H1 (cell line): ENCODE measurements around the gene DPEP2NB. TPM values are rescaled to one million over a fixed set of nuclear protein-coding genes. Genes with fewer than 3 reads are reported as not detected.

Source experiments
- CTCF ChIA-PET: fragments of 300-600 bp; sonication (Branson Sonifier 250); formaldehyde crosslinking; loops from one replicate; lab custom pipeline; 2021; ENCODE audit not compliant: partially characterized antibody; lab: Charles Lee
- POLR2A ChIA-PET: fragments of 300-600 bp; sonication (Branson Sonifier 250); formaldehyde crosslinking; loops from one replicate; lab custom pipeline; 2021; ENCODE audit warnings: inconsistent platforms; ENCODE audit not compliant: partially characterized antibody; lab: Charles Lee
- DNase-seq, 2 experiments: peaks; one replicate each; pipeline versions ENCODE4 v3.0.0 to v3.0.0-alpha.2; 2010 to 2022; ENCODE audit warnings: low spot score in 2 of 2, low read depth in 1 of 2, mixed read lengths in 1 of 2
- FAIRE-seq: peaks from 2 replicates; lab custom pipeline; 2011; peaks lifted over from hg19 to GRCh38; lab: Jason Lieb, UNC
- H2AFZ ChIP-seq: 2 replicates; pipeline ENCODE4 v1.8.1; 2012; ENCODE audit warnings: low read length, inconsistent platforms
- H2AK5ac ChIP-seq: 2 replicates; pipeline ENCODE4 v1.6.1; 2013; ENCODE audit warnings: low read depth, low read length
- H2BK120ac ChIP-seq: replicated peaks from 2 replicates; pipeline ENCODE3; 2013; ENCODE audit warnings: low read depth, low read length, inconsistent platforms
- H2BK12ac ChIP-seq: 2 replicates; pipeline ENCODE4 v1.6.1; 2013; ENCODE audit warnings: low read depth, low read length
- H2BK15ac ChIP-seq: 2 replicates; pipeline ENCODE4 v1.6.1; 2013; ENCODE audit warnings: low read length
- H2BK20ac ChIP-seq: 2 replicates; pipeline ENCODE4 v1.6.1; 2013; ENCODE audit warnings: low read length
- H2BK5ac ChIP-seq: 2 replicates; pipeline ENCODE4 v1.6.1; 2013; ENCODE audit warnings: low read depth, low read length
- H3K14ac ChIP-seq: 2 replicates; pipeline ENCODE4 v1.6.1; 2013; ENCODE audit warnings: inconsistent platforms; ENCODE audit not compliant: insufficient read length
- H3K18ac ChIP-seq: 2 replicates; pipeline ENCODE4 v1.6.1; 2013; ENCODE audit warnings: low read length; ENCODE audit errors: extremely low read depth
- H3K23ac ChIP-seq: 2 replicates; pipeline ENCODE4 v1.6.1; 2013; ENCODE audit warnings: inconsistent platforms; ENCODE audit not compliant: insufficient read length
- H3K23me2 ChIP-seq: 2 replicates; pipeline ENCODE4 v1.6.1; 2013; ENCODE audit warnings: low read depth, low read length
- H3K27ac ChIP-seq: 2 replicates; pipeline ENCODE4 v1.6.1; 2011; ENCODE audit warnings: low read depth, low read length, inconsistent platforms
- H3K27me3 ChIP-seq, 4 experiments: replicated peaks in 1 of 4; 1 replicate in 1 of 4; 2 replicates in 3 of 4; pipeline versions ENCODE4 v1.6.1 to v1.8.1; 2011 to 2013; ENCODE audit warnings: low read length in 3 of 4, mild to moderate bottlenecking in 3 of 4, inconsistent platforms in 2 of 4, mixed read lengths in 2 of 4, moderate library complexity in 1 of 4; ENCODE audit not compliant: control insufficient read depth in 3 of 4, insufficient read depth in 3 of 4; ENCODE audit errors: extremely low read depth in 1 of 4
- H3K36me3 ChIP-seq, 4 experiments: 2 replicates each; pipeline versions ENCODE4 v1.6.1 to v1.8.1; 2011 to 2013; ENCODE audit warnings: mild to moderate bottlenecking in 4 of 4, low read length in 3 of 4, moderate library complexity in 2 of 4, control low read depth in 1 of 4, inconsistent platforms in 1 of 4; ENCODE audit not compliant: insufficient read depth in 4 of 4, control insufficient read depth in 2 of 4
- H3K4ac ChIP-seq: replicated peaks from 2 replicates; pipeline ENCODE3; 2013; ENCODE audit warnings: low read length, low read depth, mixed read lengths, inconsistent platforms; ENCODE audit not compliant: insufficient read length
- H3K4me1 ChIP-seq, 4 experiments: replicated peaks in 1 of 4; 1 replicate in 1 of 4; 2 replicates in 3 of 4; pipeline versions ENCODE4 v1.6.1 to v1.8.1; 2011 to 2013; ENCODE audit warnings: low read length in 3 of 4, inconsistent platforms in 2 of 4, mixed read lengths in 1 of 4; ENCODE audit not compliant: insufficient read depth in 4 of 4, control insufficient read depth in 3 of 4
- H3K4me2 ChIP-seq, 2 experiments: 2 replicates each; pipeline versions ENCODE4 v1.6.1 to v1.8.1; 2011 to 2013; ENCODE audit warnings: low read depth in 2 of 2, low read length in 2 of 2, control low read depth in 1 of 2, inconsistent platforms in 1 of 2, mild to moderate bottlenecking in 1 of 2; ENCODE audit not compliant: insufficient read depth in 1 of 2
- H3K4me3 ChIP-seq, 4 experiments: fragments of 200-600, 300-600 bp in 1 of 4; sonication (generic), shearing (Covaris generic), sonication (Bioruptor Twin) in 1 of 4; 2 replicates each; pipeline versions ENCODE4 v1.5.1 to v1.8.1; 2011 to 2016; ENCODE audit warnings: low read length in 4 of 4, low read depth in 3 of 4, control low read depth in 2 of 4, inconsistent platforms in 2 of 4, mild to moderate bottlenecking in 2 of 4, mixed read lengths in 1 of 4, moderate library complexity in 1 of 4; ENCODE audit not compliant: insufficient read depth in 2 of 4; ENCODE audit errors: extremely low read depth in 1 of 4
- H3K56ac ChIP-seq: replicated peaks from 2 replicates; pipeline ENCODE3; 2013; ENCODE audit warnings: low read depth, mild to moderate bottlenecking, mixed read lengths, low read length, inconsistent platforms; ENCODE audit not compliant: insufficient read length
- H3K79me1 ChIP-seq: 2 replicates; pipeline ENCODE4 v1.6.1; 2013; ENCODE audit warnings: low read depth, low read length, control low read depth
- H3K79me2 ChIP-seq, 2 experiments: 2 replicates each; pipeline versions ENCODE4 v1.6.1 to v1.8.1; 2012 to 2013; ENCODE audit warnings: low read length in 2 of 2, mild to moderate bottlenecking in 2 of 2, inconsistent platforms in 1 of 2; ENCODE audit not compliant: insufficient read depth in 2 of 2, control insufficient read depth in 1 of 2
- H3K9ac ChIP-seq, 4 experiments: replicated peaks in 1 of 4; 1 replicate in 1 of 4; 2 replicates in 3 of 4; pipeline versions ENCODE4 v1.6.1 to v1.8.1; 2011 to 2013; ENCODE audit warnings: low read depth in 3 of 4, low read length in 3 of 4, control low read depth in 2 of 4, mild to moderate bottlenecking in 2 of 4, moderate library complexity in 2 of 4, inconsistent platforms in 1 of 4; ENCODE audit errors: extremely low read depth in 1 of 4
- H3K9me3 ChIP-seq, 2 experiments: 2 replicates each; pipeline versions ENCODE4 v1.6.1 to v1.8.1; 2012 to 2013; ENCODE audit warnings: mild to moderate bottlenecking in 2 of 2, moderate library complexity in 2 of 2, control low read depth in 1 of 2, inconsistent platforms in 1 of 2, low read depth in 1 of 2, low read length in 1 of 2, mixed read lengths in 1 of 2; ENCODE audit not compliant: insufficient read depth in 2 of 2
- H4K20me1 ChIP-seq, 2 experiments: replicated peaks in 1 of 2; 2 replicates each; pipeline versions ENCODE3 to v1.8.1; 2011 to 2013; ENCODE audit warnings: inconsistent platforms in 2 of 2, low read length in 2 of 2, mild to moderate bottlenecking in 1 of 2; ENCODE audit not compliant: insufficient read depth in 2 of 2, control insufficient read depth in 1 of 2
- H4K5ac ChIP-seq: 2 replicates; pipeline ENCODE4 v1.6.1; 2013; ENCODE audit warnings: low read length, low read depth, mixed read lengths, inconsistent platforms; ENCODE audit not compliant: insufficient read length
- H4K8ac ChIP-seq: 2 replicates; pipeline ENCODE4 v1.8.0; 2013; ENCODE audit warnings: mild to moderate bottlenecking, moderate library complexity, low read length, inconsistent platforms; ENCODE audit not compliant: insufficient read depth; ENCODE audit errors: extremely low read depth
- H4K91ac ChIP-seq: replicated peaks from 2 replicates; pipeline ENCODE3; 2013; ENCODE audit warnings: low read length, mixed read lengths, inconsistent platforms; ENCODE audit not compliant: insufficient read length
- ATF2 ChIP-seq: IDR thresholded peaks from 2 replicates; pipeline ENCODE4 v1.6.1; 2012; ENCODE audit warnings: low read length, inconsistent platforms
- BACH1 ChIP-seq: IDR thresholded peaks from 2 replicates; pipeline ENCODE4 v1.6.1; 2012; ENCODE audit warnings: low read length, improper control_type of control experiment
- FOSL1 ChIP-seq: IDR thresholded peaks from 2 replicates; pipeline ENCODE4 v1.6.1; 2011; ENCODE audit warnings: mild to moderate bottlenecking, low read depth, low read length, moderate library complexity; ENCODE audit not compliant: insufficient read depth
- GTF2F1 ChIP-seq: IDR thresholded peaks from 2 replicates; pipeline ENCODE4 v1.6.1; 2012; ENCODE audit warnings: low read depth, low read length, improper control_type of control experiment, borderline replicate concordance
- HDAC6 ChIP-seq: IDR thresholded peaks from one replicate; pipeline ENCODE4 v1.7.1; 2012; ENCODE audit warnings: low read depth, mild to moderate bottlenecking, inconsistent platforms, low read length, moderate library complexity
- JUN ChIP-seq: IDR thresholded peaks from 2 replicates; pipeline ENCODE4 v1.6.1; 2011; ENCODE audit warnings: low read depth, mild to moderate bottlenecking, improper control_type of control experiment, low read length
- JUND ChIP-seq: IDR thresholded peaks from 2 replicates; pipeline ENCODE4 v1.6.1; 2011; ENCODE audit warnings: mild to moderate bottlenecking, improper control_type of control experiment, low read length
- RAD21 ChIP-seq, 2 experiments: IDR thresholded peaks in 1 of 2; conservative IDR thresholded peaks in 1 of 2; 2 replicates each; pipeline ENCODE4 v1.6.1; 2011; ENCODE audit warnings: low read depth in 2 of 2, low read length in 2 of 2, improper control_type of control experiment in 1 of 2, inconsistent platforms in 1 of 2, mild to moderate bottlenecking in 1 of 2, moderate library complexity in 1 of 2
- RBBP5 ChIP-seq: IDR thresholded peaks from 2 replicates; pipeline ENCODE4 v1.7.1; 2012; ENCODE audit warnings: low read depth, mild to moderate bottlenecking, inconsistent platforms, low read length, moderate library complexity, borderline replicate concordance
- SIX5 ChIP-seq: IDR thresholded peaks from 2 replicates; pipeline ENCODE4 v1.6.1; 2011; ENCODE audit warnings: mild to moderate bottlenecking, low read depth, low read length
- SP1 ChIP-seq: IDR thresholded peaks from 2 replicates; pipeline ENCODE4 v1.6.1; 2011; ENCODE audit warnings: low read depth, low read length
- SP4 ChIP-seq: IDR thresholded peaks from 2 replicates; pipeline ENCODE4 v1.6.1; 2012; ENCODE audit warnings: low read length, inconsistent platforms
- TCF12 ChIP-seq: IDR thresholded peaks from 2 replicates; pipeline ENCODE4 v1.6.1; 2011; ENCODE audit warnings: low read depth, mild to moderate bottlenecking, low read length
- WGBS, 2 experiments: shearing (Covaris generic) in 1 of 2; methylation state at CpG; one replicate each; pipeline versions ENCODE4 v1.1.6 to v1.1.7; 2013 to 2015; ENCODE audit warnings: low lambda C conversion rate in 2 of 2, mixed read lengths in 2 of 2, inconsistent platforms in 1 of 2, low coverage in 1 of 2, missing lambda C conversion rate in 1 of 2; ENCODE audit not compliant: insufficient replicate concordance in 2 of 2, insufficient coverage in 1 of 2, insufficient read length in 1 of 2; ENCODE audit errors: extremely low coverage in 1 of 2, missing lambda C conversion rate in 1 of 2; 5-methylcytosine and 5-hydroxymethylcytosine counted together
- polyA plus RNA-seq, 7 experiments: library from polyadenylated mRNA; depleted of rRNA in 3 of 7; stranded (reverse) in 5 of 7; unstranded in 2 of 7; fragments of >200 nt in 5 of 7; fragments of 200-250 nt in 2 of 7; gene quantifications; 1 replicate in 5 of 7; 2 replicates in 1 of 7; 4 replicates in 1 of 7; pipeline versions ENCODE4 v1.2.1 to v1.2.3, GENCODE V29; 2011 to 2013; ENCODE audit warnings: missing spikeins in 2 of 7, mixed read lengths in 2 of 7
- total RNA-seq: library from RNA; stranded (reverse); fragmentation: NEBNext Ultra II Directional; extraction: Animal tissue kit (Norgen Biotek cat#: 25700); gene quantifications from 2 replicates; pipeline ENCODE4 v1.2.1, GENCODE V29; 2021

Gene DPEP2NB
- total and polyA plus RNA-seq, 2 of the 8 experiments (the other 6 are each of a cell fraction or from before 2014, with no cell fraction given) = not detected

- Histone ChIP-seq H3K79me2 (no peaks in the 10 kb centered on the region), H2BK12ac (no peak overlapping the region), H2BK120ac (no peak overlapping the region), H3K27ac (no peak overlapping the region), H3K79me1 (no peaks in the 10 kb centered on the region; the same call in 1 of the 2 replicates), H4K20me1 (no peaks in the 10 kb centered on the region), H3K23me2 (no peaks in the 10 kb centered on the region), H4K91ac (no peak overlapping the region), H4K8ac (no peak overlapping the region), H2BK5ac (no peak overlapping the region), H2AFZ (no peak overlapping the region), H3K23ac (no peak overlapping the region), H3K4ac (no peak overlapping the region), H3K9ac (no peak overlapping the region), H3K36me3 (no peaks in the 10 kb centered on the region), H3K9me3 (no peaks in the 10 kb centered on the region), H3K27me3 (no peaks in the 10 kb centered on the region), H3K4me2 (no peak overlapping the region), H3K4me1 (no peaks in the 10 kb centered on the region), H2BK15ac (0 out of 2 replicates have a peak overlapping the region, but pooled peaks have one; percentile 88), H3K4me3 (no peak overlapping the region), H2BK20ac (no peak overlapping the region), H3K18ac (no peak overlapping the region), H3K14ac (no peak overlapping the region), H2AK5ac (no peak overlapping the region), H3K56ac (no peak overlapping the region), H4K5ac (no peak overlapping the region)
- FAIRE-seq (no peak), DNase-seq (no peak)
- ChIA-PET CTCF (interaction anchor here (2.0 kb wide), 1 partner anchor 19 kb away, joined by 9 read pairs; the partner anchor contains the start of gene DPEP3), POLR2A (no interaction called here)
- 75% methylated on average over 2 of the region's 2 CpGs; no CpG with 5 or more reads in 1 of the 2 experiments for WGBS, 2 experiments
- TF ChIP-seq GTF2F1 (no peak), JUND (no peak), RAD21 (IDR thresholded peaks at IDR 0.05 in 1 of 2, conservative IDR thresholded peaks at IDR 0.05 in 1 of 2; ENCODE audit: low read depth in 2 of 2, low read length in 2 of 2) (no peak), SIX5 (no peak), SP4 (no peak), ATF2 (no peak), RBBP5 (no peak), HDAC6 (no peak), SP1 (no peak), TCF12 (no peak), BACH1 (no peak), FOSL1 (no peak), JUN (no peak)
Observed at GRCh38 chr16:67999985-68000384, 15.7 kb downstream of the DPEP2NB start.
